ENCODE measurements around the gene FTL. TPM values are rescaled to one million over a fixed set of nuclear protein-coding genes. Genes with fewer than 3 reads are reported as not detected.

FTL gene
- polyA plus RNA-seq, 2 of the 4 experiments (the other 2 are of a cell fraction): 4,743 to 13,930 TPM

- H3K4me1 ChIP-seq: peaks cover 20% of the 10 kb centered on the region
- no peak for DNase-seq (ENCODE audit: low read depth in 1 of 2, low spot score in 1 of 2)
- TF ChIP-seq, protein P1, sequence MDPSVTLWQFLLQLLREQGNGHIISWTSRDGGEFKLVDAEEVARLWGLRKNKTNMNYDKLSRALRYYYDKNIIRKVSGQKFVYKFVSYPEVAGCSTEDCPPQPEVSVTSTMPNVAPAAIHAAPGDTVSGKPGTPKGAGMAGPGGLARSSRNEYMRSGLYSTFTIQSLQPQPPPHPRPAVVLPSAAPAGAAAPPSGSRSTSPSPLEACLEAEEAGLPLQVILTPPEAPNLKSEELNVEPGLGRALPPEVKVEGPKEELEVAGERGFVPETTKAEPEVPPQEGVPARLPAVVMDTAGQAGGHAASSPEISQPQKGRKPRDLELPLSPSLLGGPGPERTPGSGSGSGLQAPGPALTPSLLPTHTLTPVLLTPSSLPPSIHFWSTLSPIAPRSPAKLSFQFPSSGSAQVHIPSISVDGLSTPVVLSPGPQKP (IDR thresholded peaks at IDR 0.05; ENCODE audit: low read depth, low read length): no peak
- TF ChIP-seq KDM5A (IDR thresholded peaks at IDR 0.05) (peak; percentile 81), PHF8 (IDR thresholded peaks at IDR 0.05; ENCODE audit: borderline replicate concordance, low read depth) (peak; percentile 32; the same call in 1 of the 2 replicates), RAD21 (conservative IDR thresholded peaks at IDR 0.05 in 1 of 2, IDR thresholded peaks at IDR 0.05 in 1 of 2) (no peak), CTCF (IDR thresholded peaks at IDR 0.05) (no peak), JUN (IDR thresholded peaks at IDR 0.05) (peak in 1 of 2 experiments; percentile 9; a peak in 1 of 5 replicates), HOXA7 (CRISPR knock-in tag; IDR thresholded peaks at IDR 0.05) (no peak), TP53 (CRISPR knock-in tag; IDR thresholded peaks at IDR 0.05) (no peak)
- POLR2A ChIA-PET: interaction anchor here (0.6 to 1.9 kb wide), 23 partner anchors 10 to 269 kb away, joined by 3 to 16 read pairs (median 6); partner anchors contain the start of genes FTL, NUCB1 and PPP1R15A
- no peak for FAIRE-seq
- CTCF ChIA-PET: interaction anchor here (0.6 to 14.7 kb wide), 35 partner anchors 16 to 722 kb away, joined by 3 to 408 read pairs (median 4); partner anchors contain the start of genes CA11, CGB2, CGB7 and LHB
- ATAC-seq: no peak
- H3K9me3 ChIP-seq: no peaks in the 10 kb centered on the region
- WGBS (ENCODE audit: missing lambda C conversion rate): 3% methylated on average over 13 of the region's 13 CpGs
- H3K4me2 ChIP-seq: peak overlapping the region; percentile 87
- H3K4me3 ChIP-seq: peak overlapping the region; percentile 73
- peak overlapping the region; percentile 76 to 87 for H3K27ac ChIP-seq
Observed at GRCh38 chr19:48994035-48994386, 28.9 kb downstream of the FTL start.

DNA sequence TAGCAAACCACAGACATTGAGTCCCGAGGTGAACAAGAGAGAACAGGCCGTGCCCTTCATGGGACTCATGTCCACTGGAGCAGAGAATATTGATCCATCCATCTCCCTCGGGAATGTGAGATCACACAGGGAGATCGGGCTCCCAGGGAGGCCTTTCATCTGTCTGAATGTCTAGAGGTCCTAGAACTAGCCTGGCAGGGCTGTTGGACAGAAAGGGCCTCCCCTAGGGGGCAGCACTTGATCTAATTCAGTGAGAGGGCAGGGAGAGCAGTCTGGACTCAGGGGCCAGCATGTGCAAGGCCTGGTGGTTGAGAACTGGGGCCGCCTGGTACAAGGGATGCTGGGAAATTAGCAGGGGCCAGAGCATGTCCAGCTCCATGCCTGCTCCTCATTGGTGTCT lies 32.9 kb downstream of the FTL start:
- 59% methylated on average over 5 of the region's 5 CpGs for WGBS (ENCODE audit: missing lambda C conversion rate)
- TF ChIP-seq HOXB13 (CRISPR knock-in tag; IDR thresholded peaks at IDR 0.05; ENCODE audit: low read depth) (no peak), HES2 (IDR thresholded peaks at IDR 0.05) (no peak), RAD21 (conservative IDR thresholded peaks at IDR 0.05 in 1 of 2, IDR thresholded peaks at IDR 0.05 in 1 of 2) (peak; percentile 58 to 60; a peak in 4 of 5 replicates), CTCF (IDR thresholded peaks at IDR 0.05) (peak; percentile 68), SMC3 (IDR thresholded peaks at IDR 0.05) (peak; percentile 46)
- H3K4me2 ChIP-seq: no peak overlapping the region
- no peak for FAIRE-seq
- H3K27ac ChIP-seq: no peak overlapping the region
- POLR2A ChIA-PET: interaction anchor here (1.0 kb wide), 1 partner anchor 11 kb away, joined by 3 read pairs; no protein-coding TSS in a partner anchor
- H3K4me1 ChIP-seq: peaks cover 10% of the 10 kb centered on the region; the same call in 2 of the 3 replicates
- DNase-seq (ENCODE audit: low read depth in 1 of 2, low spot score in 1 of 2): peak; percentile 81 to 85
- ATAC-seq: peak; percentile 40 to 43; a peak in 5 of 6 replicates
- H3K4me3 ChIP-seq: no peak overlapping the region
- CTCF ChIA-PET: interaction anchor here (0.6 to 14.7 kb wide), 35 partner anchors 9 to 341 kb away, joined by 3 to 408 read pairs (median 4); partner anchors contain the start of genes KCNA7, LHB and NTF4
- no peaks in the 10 kb centered on the region for H3K9me3 ChIP-seq

- 54% methylated on average over 16 of the region's 16 CpGs for WGBS (ENCODE audit: missing lambda C conversion rate)
- Histone ChIP-seq H3K9me3 (no peaks in the 10 kb centered on the region), H3K27ac (no peak overlapping the region), H3K4me3 (no peak overlapping the region), H3K4me2 (no peak overlapping the region), H3K4me1 (peaks cover 9% of the 10 kb centered on the region; the same call in 2 of the 3 replicates)
- POLR2A ChIA-PET: interaction anchor here (0.6 to 1.4 kb wide), 4 partner anchors 20 to 212 kb away, joined by 3 to 4 read pairs (median 4); partner anchors contain the start of gene PPP1R15A
- FAIRE-seq (no peak), ATAC-seq (peak; percentile 84 to 89), DNase-seq (ENCODE audit: low read depth in 1 of 2, low spot score in 1 of 2) (peak; percentile 81 to 85)
- CTCF ChIA-PET: interaction anchor here (0.6 to 21.8 kb wide), 50 partner anchors 4 to 394 kb away, joined by 3 to 408 read pairs (median 4); partner anchors contain the start of genes CGB2, CGB7, GYS1 and KCNA7
- no peak for TF ChIP-seq ZFP36 (IDR thresholded peaks at IDR 0.05; ENCODE audit: borderline replicate concordance, partially characterized antibody)
- TF ChIP-seq SREBF2 (IDR thresholded peaks at IDR 0.05): no peak
- peak; percentile 82 for TF ChIP-seq CTCF (IDR thresholded peaks at IDR 0.05)
- TF ChIP-seq ZSCAN20 (CRISPR knock-in tag; IDR thresholded peaks at IDR 0.05): no peak
- TF ChIP-seq HOXA7 (CRISPR knock-in tag; IDR thresholded peaks at IDR 0.05): no peak
- no peak for TF ChIP-seq BHLHE40 (IDR thresholded peaks at IDR 0.05; ENCODE audit: low read depth, low read length)
- TF ChIP-seq SMC3 (IDR thresholded peaks at IDR 0.05): peak; percentile 67
- no peak for TF ChIP-seq MAFK (IDR thresholded peaks at IDR 0.05; ENCODE audit: partially characterized antibody)
- TF ChIP-seq RFX5 (IDR thresholded peaks at IDR 0.05): no peak
- TF ChIP-seq PHF8 (IDR thresholded peaks at IDR 0.05; ENCODE audit: borderline replicate concordance, low read depth): no peak
- TF ChIP-seq NPAS2 (CRISPR knock-in tag; IDR thresholded peaks at IDR 0.05; ENCODE audit: borderline replicate concordance): no peak
- no peak for TF ChIP-seq EP300 (IDR thresholded peaks at IDR 0.05)
- no peak for TF ChIP-seq TP53 (CRISPR knock-in tag; IDR thresholded peaks at IDR 0.05)
- peak; percentile 69 for TF ChIP-seq RAD21 (conservative IDR thresholded peaks at IDR 0.05 in 1 of 2, IDR thresholded peaks at IDR 0.05 in 1 of 2)
- TF ChIP-seq RARB (CRISPR knock-in tag; IDR thresholded peaks at IDR 0.05): no peak
- TF ChIP-seq HOXB5 (CRISPR knock-in tag; IDR thresholded peaks at IDR 0.05): no peak
- TF ChIP-seq JUN (IDR thresholded peaks at IDR 0.05): no peak
Observed at GRCh38 chr19:48999481-49000325, 34.6 kb downstream of the FTL start.
